DOHH2 (cell line): ENCODE data around the gene OPN3.

Source experiments
- CTCF ChIP-seq: fragments of 200-600 bp; sonication (generic); IDR thresholded peaks from one replicate; pipeline ENCODE4 v1.5.1; 2014; ENCODE audit warnings: antibody characterized with exemption, mild to moderate bottlenecking, low read depth, low read length; ENCODE audit not compliant: poor library complexity, severe bottlenecking
- EZH2phosphoT487 ChIP-seq: fragments of 200-600 bp; sonication (generic); IDR thresholded peaks from 2 replicates; pipeline ENCODE4 v1.6.1; 2017; ENCODE audit warnings: borderline replicate concordance, mild to moderate bottlenecking, antibody characterized with exemption, low read length, moderate library complexity, mixed read lengths

GRCh38 chr1:241582921-241583321 is 57.2 kb downstream of the OPN3 start:
- no peak for TF ChIP-seq CTCF
- TF ChIP-seq EZH2phosphoT487 = no peak
